Karpas-422 (cell line): Measurements from ENCODE around the gene ZNF19. TPM values are rescaled to one million over a fixed set of nuclear protein-coding genes. Genes with fewer than 3 reads are reported as not detected.

Source experiments
- DNase-seq: peaks from one replicate; pipeline ENCODE4 v3.0.0-alpha.2; 2015
- H2AFZ ChIP-seq: fragments of 200-600 bp; sonication (generic); 2 replicates; pipeline ENCODE4 v1.6.1; 2014; ENCODE audit warnings: antibody characterized with exemption, low read length, mixed read lengths
- H3K27ac ChIP-seq: fragments of 200-600 bp; sonication (generic); 2 replicates; pipeline ENCODE4 v1.5.1; 2014; ENCODE audit warnings: mild to moderate bottlenecking, low read length, moderate library complexity
- H3K27me3 ChIP-seq: fragments of 200-600 bp; sonication (generic); 2 replicates; pipeline ENCODE4 v1.6.1; 2014; ENCODE audit warnings: low read length, mixed read lengths
- H3K36me3 ChIP-seq: fragments of 200-600 bp; sonication (generic); 2 replicates; pipeline ENCODE4 v1.6.1; 2014; ENCODE audit warnings: low read length, mixed read lengths; ENCODE audit not compliant: insufficient read depth
- H3K4me1 ChIP-seq: fragments of 200-600 bp; sonication (generic); 2 replicates; pipeline ENCODE4 v1.6.1; 2014; ENCODE audit warnings: mild to moderate bottlenecking, low read length, mixed read lengths
- H3K4me2 ChIP-seq: fragments of 200-600 bp; sonication (generic); 2 replicates; pipeline ENCODE4 v1.6.1; 2014; ENCODE audit warnings: low read length, low read depth, mild to moderate bottlenecking; ENCODE audit not compliant: poor library complexity, severe bottlenecking
- H3K4me3 ChIP-seq: fragments of 200-600 bp; sonication (generic); 2 replicates; pipeline ENCODE4 v1.5.1; 2014; ENCODE audit warnings: mild to moderate bottlenecking, antibody characterized with exemption, low read length, mixed read lengths
- H3K79me2 ChIP-seq: fragments of 200-600 bp; sonication (generic); 2 replicates; pipeline ENCODE4 v1.6.1; 2014; ENCODE audit warnings: mild to moderate bottlenecking, low read length, mixed read lengths
- H3K9ac ChIP-seq: fragments of 200-600 bp; sonication (generic); 2 replicates; pipeline ENCODE4 v1.6.0; 2014; ENCODE audit warnings: low read length
- H3K9me2 ChIP-seq: fragments of 200-600 bp; sonication (generic), shearing (Covaris generic); replicated peaks from 2 replicates; pipeline ENCODE4 v1.6.0; 2014; ENCODE audit warnings: mild to moderate bottlenecking, low read length, moderate library complexity; ENCODE audit not compliant: insufficient read depth
- H3K9me3 ChIP-seq: fragments of 300-700, 200-600 bp; sonication (generic); 2 replicates; pipeline ENCODE4 v1.6.1; 2014; ENCODE audit warnings: low read length, mixed read lengths
- H4K20me1 ChIP-seq: fragments of 200-600 bp; sonication (generic); 2 replicates; pipeline ENCODE4 v1.6.1; 2014; ENCODE audit warnings: mild to moderate bottlenecking, antibody characterized with exemption, low read length, low read depth; ENCODE audit not compliant: insufficient read depth
- total RNA-seq: library from RNA; depleted of rRNA; stranded (reverse); fragments of >200 nt; shearing (Covaris generic); gene quantifications from 2 replicates; pipeline ENCODE4 v1.2.3, GENCODE V29; 2014; ENCODE audit warnings: low replicate concordance; rRNA removed

ZNF19 gene
- total RNA-seq, 1 experiment from 2014 or later, result 6.6 TPM

GRCh38 chr16:71425746-71426068 is 63.4 kb downstream of the ZNF19 start:
- H3K4me1 ChIP-seq, result no peaks in the 10 kb centered on the region
- no peaks in the 10 kb centered on the region; the same call in 1 of the 2 replicates for H3K27me3 ChIP-seq
- no peak overlapping the region for H3K4me3 ChIP-seq

GRCh38 chr16:71424626-71425025 is 64.5 kb downstream of the ZNF19 start:
- Histone ChIP-seq H3K4me1 (no peaks in the 10 kb centered on the region), H3K4me2 (no peak overlapping the region), H3K9me3 (no peaks in the 10 kb centered on the region), H2AFZ (no peak overlapping the region), H3K27ac (no peak overlapping the region), H4K20me1 (no peaks in the 10 kb centered on the region), H3K27me3 (no peaks in the 10 kb centered on the region; the same call in 1 of the 2 replicates), H3K4me3 (no peak overlapping the region), H3K79me2 (no peaks in the 10 kb centered on the region), H3K9ac (no peak overlapping the region), H3K9me2 (no peaks in the 10 kb centered on the region), H3K36me3 (no peaks in the 10 kb centered on the region)
- no peak for DNase-seq

More at GRCh38 chr16:71425746-71426068, 63.4 kb downstream of the ZNF19 start:
- no peak for DNase-seq
- no peaks in the 10 kb centered on the region for H3K36me3 ChIP-seq
- no peak overlapping the region for H3K4me2 ChIP-seq
- no peak overlapping the region for H3K9ac ChIP-seq
- no peaks in the 10 kb centered on the region for H4K20me1 ChIP-seq
- H3K9me3 ChIP-seq, result no peaks in the 10 kb centered on the region
- H3K79me2 ChIP-seq, result no peaks in the 10 kb centered on the region
- H3K9me2 ChIP-seq, result no peaks in the 10 kb centered on the region
- H2AFZ ChIP-seq, result no peak overlapping the region
- no peak overlapping the region for H3K27ac ChIP-seq

GRCh38 chr16:71423865-71424264 is 65.3 kb downstream of the ZNF19 start:
- Histone ChIP-seq H3K36me3 (no peaks in the 10 kb centered on the region), H3K9me2 (no peaks in the 10 kb centered on the region), H3K27me3 (no peaks in the 10 kb centered on the region; the same call in 1 of the 2 replicates)

More at GRCh38 chr16:71423865-71424264, 65.3 kb downstream of the ZNF19 start:
- no peak for DNase-seq
- Histone ChIP-seq H3K4me1 (no peaks in the 10 kb centered on the region), H3K9me3 (no peaks in the 10 kb centered on the region), H3K79me2 (no peaks in the 10 kb centered on the region), H4K20me1 (no peaks in the 10 kb centered on the region), H3K9ac (no peak overlapping the region), H3K27ac (no peak overlapping the region), H2AFZ (no peak overlapping the region), H3K4me3 (no peak overlapping the region), H3K4me2 (no peak overlapping the region)

Other genes starting within 250 kb of the ZNF19 start
- gene CMTR2, start 199.9 kb downstream of the ZNF19 start, total RNA-seq, result 14.6 and 44.5 TPM in 2 replicates
- gene CALB2, start 130.6 kb downstream of the ZNF19 start, total RNA-seq, result not detected in 2 replicates
- not detected in 2 replicates for gene TLE7, start 47.3 kb downstream of the ZNF19 start, total RNA-seq
- 8.9 and 13.6 TPM in 2 replicates for gene ZNF23, start 27.1 kb downstream of the ZNF19 start, total RNA-seq
- 0.22 TPM in 2 replicates for gene CHST4, start 37.1 kb upstream of the ZNF19 start, total RNA-seq
- gene TAT, start 87.8 kb upstream of the ZNF19 start, total RNA-seq, result not detected in 2 replicates
- not detected in 2 replicates for gene MARVELD3, start 136.9 kb upstream of the ZNF19 start, total RNA-seq
- 10.9 and 14.8 TPM in 2 replicates for gene PHLPP2, start 235.4 kb upstream of the ZNF19 start, total RNA-seq